Hematopoietic multipotent progenitor cell treated with erythropoietin and hydrocortisone succinate and interleukin-3 and kit ligand, for 17 days (in vitro differentiated cells): ENCODE results near the gene MRPL21.
A peak's percentile ranks its signal among the peaks of the same experiment; 100 is the strongest.

Source experiments
- DNase-seq: peaks from one replicate; pipeline ENCODE4 v3.0.0-alpha.2; 2015; ENCODE audit warnings: low spot score

The MRPL21 gene

DNA sequence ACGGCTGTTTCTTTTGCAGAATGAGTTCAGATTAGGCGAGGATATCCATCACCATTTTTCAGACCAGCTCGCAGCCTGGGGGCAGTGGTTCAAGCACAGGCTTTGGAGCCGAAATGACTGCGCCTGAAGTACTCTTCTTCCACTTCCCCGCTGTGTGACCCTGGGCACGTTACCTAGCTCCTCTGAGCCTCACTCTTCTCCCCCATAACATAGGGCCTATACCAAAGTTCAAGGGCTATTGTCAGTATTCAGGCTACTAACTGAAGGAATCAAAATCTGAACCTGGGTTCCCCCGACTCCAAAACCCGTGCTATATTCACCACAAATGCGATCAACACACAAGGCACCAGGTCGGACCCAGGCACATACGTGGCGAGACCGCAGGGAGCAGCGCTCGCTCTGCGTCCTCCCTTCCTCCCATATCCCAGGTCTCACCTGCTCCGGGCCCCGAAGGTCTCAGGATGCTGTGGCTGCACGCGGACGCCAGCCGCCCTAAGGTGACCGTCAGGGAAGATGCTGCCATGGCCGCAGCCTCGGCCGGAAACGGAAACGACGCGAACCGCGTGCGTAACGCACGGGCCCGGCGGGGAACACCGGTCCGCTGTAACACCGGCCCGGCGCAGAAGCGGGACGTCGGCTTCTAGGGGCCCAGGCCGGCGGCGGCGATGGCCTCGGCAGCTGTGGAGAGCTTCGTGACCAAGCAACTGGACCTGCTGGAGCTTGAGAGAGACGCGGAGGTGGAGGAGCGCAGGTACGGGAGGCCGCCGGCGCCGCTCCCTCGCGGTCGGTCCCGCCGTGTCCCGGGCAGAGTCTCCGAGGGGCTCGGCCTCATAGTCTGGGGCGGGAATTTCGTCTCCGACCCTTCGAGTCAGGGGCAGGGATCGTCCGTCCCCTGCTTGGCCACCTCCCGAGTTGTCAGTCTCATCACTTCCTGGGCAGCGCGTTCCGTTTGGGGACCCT is at the start of gene MRPL21, which contains the start of gene IGHMBP2:
Gene MRPL21, minus strand, starts transcription at position 545 of the 960 bp plus-strand sequence. Its CDS starts 22 bp downstream, at position 523.
Gene IGHMBP2, plus strand, starts transcription at position 604 of the 960 bp plus-strand sequence. Its CDS starts 62 bp downstream, at position 666.
- peak; percentile 83 for DNase-seq

- DNase-seq, result no peak
Measured at GRCh38 chr11:68950762-68951161, 47.1 kb upstream of the MRPL21 start.

DNA sequence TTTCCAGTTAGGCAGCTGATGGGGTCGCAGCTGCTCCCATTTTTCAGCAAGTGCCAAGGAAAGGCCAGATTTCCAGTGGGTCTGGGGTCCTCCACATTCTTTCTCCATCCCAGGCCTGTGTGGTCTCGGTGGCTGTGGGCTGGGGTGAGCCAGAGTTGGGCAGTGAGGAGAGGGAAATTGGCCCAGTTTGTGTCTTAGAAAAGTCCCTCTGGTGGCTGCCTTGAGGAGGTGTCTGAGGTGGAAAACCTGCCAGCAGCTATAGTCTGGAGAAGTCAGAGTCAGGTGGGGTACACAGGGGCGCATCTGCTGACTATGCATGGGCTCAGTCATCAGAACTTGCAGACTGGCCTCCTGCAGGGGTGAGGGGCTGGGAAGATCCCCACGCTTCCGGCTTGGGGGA is 46.6 kb upstream of the MRPL21 start:
- no peak for DNase-seq

- DNase-seq, result no peak
Measured at GRCh38 chr11:68948935-68949334, 45.3 kb upstream of the MRPL21 start.

GRCh38 chr11:68948496-68948895 is 44.9 kb upstream of the MRPL21 start:
- no peak for DNase-seq

GRCh38 chr11:68947151-68947550 is 43.5 kb upstream of the MRPL21 start:
- no peak for DNase-seq

DNA sequence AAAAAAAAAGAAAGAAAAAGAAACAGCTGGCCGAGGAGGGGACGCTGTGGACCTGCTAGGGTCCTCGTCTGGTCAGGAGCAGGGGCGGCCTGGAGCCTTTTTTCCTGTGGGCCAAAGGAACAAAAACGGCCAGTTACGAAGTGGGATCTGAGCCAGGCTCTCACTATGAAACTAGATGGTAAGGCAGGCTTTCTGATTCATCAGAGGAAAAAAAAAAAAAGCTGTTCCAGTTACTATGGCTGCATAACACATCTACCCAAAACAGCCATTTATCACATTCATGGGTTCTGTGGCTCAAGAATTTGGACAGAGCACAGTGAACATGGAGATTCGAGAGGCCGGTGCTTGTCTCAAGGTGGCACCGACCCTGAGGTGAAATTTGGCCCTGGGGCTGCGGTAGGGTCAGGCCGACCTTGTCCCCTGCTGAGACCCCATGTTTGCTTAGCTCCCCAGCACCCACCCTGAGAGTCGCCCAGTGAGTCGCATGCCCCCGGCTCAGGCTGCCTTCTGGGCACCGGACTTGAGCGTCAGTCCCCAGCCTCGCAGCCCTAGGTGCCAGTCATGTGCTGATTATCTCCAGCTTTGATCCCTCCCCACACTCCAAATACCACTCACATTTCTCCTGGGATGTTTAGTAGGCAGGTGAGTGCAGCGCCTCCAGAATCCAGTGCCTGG is 42.9 kb upstream of the MRPL21 start:
- DNase-seq, result no peak

GRCh38 chr11:68942751-68943271 is 39.2 kb upstream of the MRPL21 start:
- no peak for DNase-seq

- no peak for DNase-seq
Measured at GRCh38 chr11:68942095-68942620, 38.5 kb upstream of the MRPL21 start.

GRCh38 chr11:68941324-68942094 is 37.9 kb upstream of the MRPL21 start:
- no peak for DNase-seq

DNA sequence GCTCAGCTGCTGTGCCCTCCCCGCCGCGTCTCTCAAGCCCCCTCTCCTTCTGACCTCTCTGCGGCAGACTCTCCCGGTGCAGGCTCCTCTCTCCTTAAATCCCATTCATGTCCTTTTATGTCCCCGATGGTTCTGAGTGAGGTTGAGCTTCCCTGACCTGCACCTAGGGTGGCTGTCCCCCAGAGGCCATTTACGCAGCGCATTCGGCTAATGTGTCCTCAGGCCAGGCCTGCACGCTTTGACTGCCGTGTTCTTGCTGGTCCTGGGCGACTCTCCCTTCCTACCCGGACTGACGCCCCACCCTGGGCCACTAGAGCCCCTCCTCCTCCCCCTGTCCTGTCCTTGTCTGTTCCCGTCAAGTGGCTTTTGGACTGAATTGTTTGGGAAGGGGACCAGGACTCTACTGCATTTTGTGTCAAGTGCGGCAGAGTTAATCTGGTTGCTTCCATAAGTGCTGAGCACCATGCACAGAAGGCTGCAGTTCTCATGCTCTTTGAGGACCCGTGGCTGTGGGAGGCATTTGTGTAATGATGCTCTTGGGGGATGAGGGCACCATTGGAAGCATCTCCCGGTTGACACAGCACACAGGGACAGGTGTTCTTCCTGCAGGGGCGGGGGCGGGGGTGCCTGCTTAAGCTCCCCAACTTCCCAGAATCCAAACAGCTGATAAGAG is 37.2 kb upstream of the MRPL21 start:
- no peak for DNase-seq

- DNase-seq, result no peak
Measured at GRCh38 chr11:68939583-68940555, 36.2 kb upstream of the MRPL21 start.

DNA sequence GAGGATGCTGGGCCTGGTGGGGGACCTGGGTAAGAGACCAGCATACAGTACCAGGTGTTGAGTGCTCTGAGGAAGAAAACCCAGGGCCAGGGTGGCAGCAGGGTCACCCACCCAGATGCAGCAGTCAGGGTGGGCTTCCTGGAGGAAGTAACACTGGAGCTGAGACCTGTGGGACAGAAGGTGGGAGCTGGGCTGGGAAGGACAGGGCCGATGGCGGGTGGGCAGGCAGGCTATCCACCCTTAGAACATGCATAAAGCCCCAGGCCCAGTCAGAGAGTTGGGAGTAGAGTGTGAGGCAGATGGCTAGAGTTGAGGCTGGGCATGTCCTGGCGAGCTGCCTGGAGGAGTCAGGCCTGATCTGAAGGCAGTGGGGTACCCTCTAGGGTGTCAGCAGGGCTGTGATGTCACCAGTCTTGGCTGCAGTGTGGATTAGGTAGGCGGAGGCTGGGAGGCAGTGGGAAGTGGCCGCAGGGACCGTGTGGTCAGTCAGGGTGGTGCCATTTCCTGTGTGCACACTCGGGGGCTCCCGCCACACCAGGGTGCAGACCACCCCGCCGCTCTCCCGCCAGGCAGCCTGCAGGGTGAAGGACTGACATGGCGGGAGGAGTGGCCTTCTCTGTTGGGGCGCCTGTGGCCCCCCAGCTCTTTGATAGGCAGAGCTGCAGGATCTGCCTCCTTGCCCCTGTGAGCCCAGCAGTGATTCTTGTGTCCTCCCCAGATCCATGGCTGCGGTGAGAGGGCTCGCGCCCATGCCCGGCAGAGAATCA is 35.4 kb upstream of the MRPL21 start:
- no peak for DNase-seq

DNA sequence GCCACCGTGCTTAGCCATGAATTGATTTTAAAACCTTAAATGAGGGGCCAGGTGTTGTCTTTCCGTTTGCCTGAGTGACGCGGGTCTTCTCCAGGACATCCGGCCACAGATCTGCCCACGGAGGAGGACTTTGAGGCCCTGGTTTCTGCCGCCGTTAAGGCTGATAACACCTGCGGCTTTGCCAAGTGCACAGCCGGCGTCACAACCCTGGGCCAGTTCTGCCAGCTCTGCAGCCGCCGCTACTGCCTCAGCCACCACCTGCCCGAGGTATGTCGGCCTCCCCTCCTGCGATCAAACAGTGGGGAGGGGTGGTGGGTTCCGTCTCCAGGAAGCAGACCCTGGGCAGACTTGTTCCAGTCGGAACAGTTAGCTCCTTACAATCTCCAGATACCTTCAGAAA is 34.5 kb upstream of the MRPL21 start:
- no peak for DNase-seq

DNA sequence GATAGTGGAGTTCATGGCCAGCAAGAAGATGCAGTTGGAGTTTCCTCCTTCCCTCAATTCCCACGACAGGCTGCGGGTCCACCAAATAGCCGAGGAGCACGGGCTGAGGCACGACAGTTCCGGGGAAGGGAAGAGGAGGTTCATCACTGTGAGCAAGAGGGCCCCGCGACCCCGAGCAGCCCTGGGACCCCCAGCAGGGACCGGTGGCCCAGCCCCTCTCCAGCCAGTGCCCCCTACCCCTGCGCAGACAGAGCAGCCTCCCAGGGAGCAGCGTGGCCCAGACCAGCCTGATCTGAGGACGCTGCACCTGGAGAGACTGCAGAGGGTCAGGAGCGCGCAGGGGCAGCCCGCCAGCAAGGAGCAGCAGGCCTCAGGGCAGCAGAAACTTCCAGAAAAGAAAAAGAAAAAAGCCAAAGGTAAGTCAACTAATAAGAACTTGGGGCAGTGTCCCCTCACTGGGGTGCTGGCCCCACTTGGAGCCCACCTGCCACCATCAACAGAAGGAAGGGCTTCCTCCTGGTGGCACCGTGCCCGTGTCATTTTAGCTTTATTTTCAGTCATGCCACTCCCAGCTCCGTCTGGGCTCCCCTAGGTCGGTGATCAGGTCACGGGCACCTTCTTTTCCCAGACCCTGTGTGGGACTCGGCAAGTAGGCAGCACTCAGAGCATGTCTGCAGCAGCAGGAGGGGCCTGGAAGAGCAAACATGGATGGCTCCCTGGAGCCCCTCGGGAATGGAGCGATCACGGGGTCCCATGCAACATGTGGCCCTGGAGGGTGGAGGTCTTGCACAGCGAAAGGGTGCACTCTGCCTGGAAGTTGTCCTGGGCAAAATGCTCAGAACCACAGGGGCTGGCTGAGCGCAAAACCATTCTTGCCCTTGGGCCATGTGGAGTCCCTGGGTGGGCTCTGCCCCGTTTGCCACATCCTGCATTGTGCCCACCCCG is 33.3 kb upstream of the MRPL21 start:
- DNase-seq, result no peak

GRCh38 chr11:68936358-68936636 is 32.7 kb upstream of the MRPL21 start:
- no peak for DNase-seq

DNA sequence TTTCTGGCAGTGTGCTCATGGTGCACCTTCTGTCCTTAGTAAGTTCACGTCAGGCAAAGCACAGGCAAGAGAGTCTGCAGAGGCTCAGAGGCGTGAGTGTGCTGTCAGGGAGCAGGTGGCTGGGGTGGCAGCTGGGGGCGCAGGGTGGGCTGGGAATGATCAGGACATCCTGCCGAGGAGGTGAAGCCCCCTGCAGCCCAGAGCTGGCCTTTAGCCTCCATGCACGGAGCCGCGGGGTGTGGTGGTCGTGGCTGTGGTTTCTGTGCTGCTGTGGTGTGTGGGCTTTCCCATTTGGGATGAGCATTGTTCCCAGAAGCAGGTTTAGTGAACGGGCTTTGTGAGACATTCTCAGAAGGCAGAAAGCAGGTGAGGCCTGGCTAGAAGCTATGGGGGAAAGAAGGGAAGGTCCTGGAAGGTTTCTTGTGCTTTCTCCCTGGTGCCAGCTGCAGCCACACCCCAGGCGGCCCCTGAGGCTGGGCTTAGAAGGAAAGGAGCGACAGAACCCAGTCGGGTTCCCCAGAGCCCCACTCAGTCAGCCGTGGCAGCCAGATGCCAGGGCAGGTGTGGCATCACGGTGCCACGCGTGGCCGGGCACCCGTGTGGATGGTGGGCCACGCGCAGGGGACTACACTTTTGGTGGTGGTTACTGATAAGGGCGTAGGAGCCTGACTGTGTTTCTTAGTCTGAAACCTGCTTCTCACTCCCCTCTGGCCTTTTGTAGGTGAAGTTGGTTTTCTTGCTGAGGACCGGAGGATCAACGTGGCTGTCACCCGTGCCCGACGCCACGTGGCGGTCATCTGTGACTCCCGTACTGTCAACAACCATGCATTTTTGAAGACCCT is 32.1 kb upstream of the MRPL21 start:
- no peak for DNase-seq
